ENCODE results near the gene IWS1.
"Not testable (repeated sequence)": the region's sequence is repeated elsewhere in the genome, so short reads cannot be mapped to it uniquely, and the experiment has no call there.

Gene IWS1

GRCh38 chr2:127453392-127454171 lies 72.7 kb downstream of the IWS1 start:
- in situ Hi-C loops (cut with MboI; ENCODE audit: low sequenced_read_pairs, unreplicated experiment), result no loop called here
- DNase-seq (ENCODE audit: low spot score), result no peak
- TF ChIP-seq, protein P1, sequence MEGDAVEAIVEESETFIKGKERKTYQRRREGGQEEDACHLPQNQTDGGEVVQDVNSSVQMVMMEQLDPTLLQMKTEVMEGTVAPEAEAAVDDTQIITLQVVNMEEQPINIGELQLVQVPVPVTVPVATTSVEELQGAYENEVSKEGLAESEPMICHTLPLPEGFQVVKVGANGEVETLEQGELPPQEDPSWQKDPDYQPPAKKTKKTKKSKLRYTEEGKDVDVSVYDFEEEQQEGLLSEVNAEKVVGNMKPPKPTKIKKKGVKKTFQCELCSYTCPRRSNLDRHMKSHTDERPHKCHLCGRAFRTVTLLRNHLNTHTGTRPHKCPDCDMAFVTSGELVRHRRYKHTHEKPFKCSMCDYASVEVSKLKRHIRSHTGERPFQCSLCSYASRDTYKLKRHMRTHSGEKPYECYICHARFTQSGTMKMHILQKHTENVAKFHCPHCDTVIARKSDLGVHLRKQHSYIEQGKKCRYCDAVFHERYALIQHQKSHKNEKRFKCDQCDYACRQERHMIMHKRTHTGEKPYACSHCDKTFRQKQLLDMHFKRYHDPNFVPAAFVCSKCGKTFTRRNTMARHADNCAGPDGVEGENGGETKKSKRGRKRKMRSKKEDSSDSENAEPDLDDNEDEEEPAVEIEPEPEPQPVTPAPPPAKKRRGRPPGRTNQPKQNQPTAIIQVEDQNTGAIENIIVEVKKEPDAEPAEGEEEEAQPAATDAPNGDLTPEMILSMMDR (IDR thresholded peaks at IDR 0.05; ENCODE audit: borderline replicate concordance, control extremely low read depth, extremely low read depth, insufficient read depth, missing control alignments), result no peak

GRCh38 chr2:127453013-127453391 lies 73.3 kb downstream of the IWS1 start:
- TF ChIP-seq, protein P1 (IDR thresholded peaks at IDR 0.05; ENCODE audit: borderline replicate concordance, control extremely low read depth, extremely low read depth, insufficient read depth, missing control alignments), result no peak
- in situ Hi-C loops (cut with MboI; ENCODE audit: low sequenced_read_pairs, unreplicated experiment), result no loop called here
- no peak for DNase-seq (ENCODE audit: low spot score)

GRCh38 chr2:127452423-127452822 lies 73.9 kb downstream of the IWS1 start:
- in situ Hi-C loops (cut with MboI; ENCODE audit: low sequenced_read_pairs, unreplicated experiment), result not testable (repeated sequence)

DNA sequence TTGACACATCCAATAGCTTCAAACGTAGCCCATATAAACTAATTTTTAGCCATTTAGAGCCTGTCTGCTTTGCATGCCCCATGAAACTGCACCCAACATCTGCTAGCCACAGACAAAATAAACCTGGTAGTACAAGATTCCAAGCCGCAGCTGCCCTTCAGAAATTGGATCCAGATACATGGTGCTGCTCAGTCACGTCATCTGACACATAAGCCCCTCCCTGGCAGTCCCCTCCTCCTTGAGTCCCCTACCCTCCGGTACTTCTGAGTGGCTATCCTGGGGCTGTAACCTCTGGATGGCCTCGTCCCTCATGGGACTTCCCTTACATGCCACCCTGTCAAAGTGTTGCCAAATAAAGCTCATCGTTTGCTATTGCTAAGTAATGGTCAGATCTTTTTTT lies 74.3 kb downstream of the IWS1 start:
- DNase-seq (ENCODE audit: low spot score), result no peak
- TF ChIP-seq, protein P1 (IDR thresholded peaks at IDR 0.05; ENCODE audit: borderline replicate concordance, control extremely low read depth, extremely low read depth, insufficient read depth, missing control alignments), result no peak
- in situ Hi-C loops (cut with MboI; ENCODE audit: low sequenced_read_pairs, unreplicated experiment), result no loop called here

More at GRCh38 chr2:127452423-127452822, 73.9 kb downstream of the IWS1 start:
- not testable (repeated sequence) for DNase-seq (ENCODE audit: low spot score)

DNA sequence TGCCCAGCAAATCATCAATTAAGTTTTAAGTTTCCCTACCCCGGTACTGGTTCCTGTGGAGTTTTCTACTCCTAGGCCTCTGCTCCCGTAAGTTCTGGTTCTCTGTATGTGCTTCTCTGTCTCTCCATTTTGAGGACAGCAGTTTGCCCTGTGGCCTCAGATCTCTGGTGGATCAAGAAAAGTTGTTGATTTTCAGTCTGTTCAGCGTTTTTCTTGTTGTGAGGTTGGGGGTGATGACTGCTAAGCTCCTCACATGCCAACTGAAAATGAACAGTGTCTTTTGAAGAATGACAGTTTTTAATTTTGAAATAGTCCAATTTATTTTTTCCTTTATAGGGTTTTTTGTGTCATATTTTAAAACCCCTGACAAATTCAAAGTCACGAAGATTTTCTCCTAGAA lies 76.4 kb downstream of the IWS1 start:
- in situ Hi-C loops (cut with MboI; ENCODE audit: low sequenced_read_pairs, unreplicated experiment), result no loop called here
- no peak for DNase-seq (ENCODE audit: low spot score)
- TF ChIP-seq, protein P1 (IDR thresholded peaks at IDR 0.05; ENCODE audit: borderline replicate concordance, control extremely low read depth, extremely low read depth, insufficient read depth, missing control alignments), result no peak

DNA sequence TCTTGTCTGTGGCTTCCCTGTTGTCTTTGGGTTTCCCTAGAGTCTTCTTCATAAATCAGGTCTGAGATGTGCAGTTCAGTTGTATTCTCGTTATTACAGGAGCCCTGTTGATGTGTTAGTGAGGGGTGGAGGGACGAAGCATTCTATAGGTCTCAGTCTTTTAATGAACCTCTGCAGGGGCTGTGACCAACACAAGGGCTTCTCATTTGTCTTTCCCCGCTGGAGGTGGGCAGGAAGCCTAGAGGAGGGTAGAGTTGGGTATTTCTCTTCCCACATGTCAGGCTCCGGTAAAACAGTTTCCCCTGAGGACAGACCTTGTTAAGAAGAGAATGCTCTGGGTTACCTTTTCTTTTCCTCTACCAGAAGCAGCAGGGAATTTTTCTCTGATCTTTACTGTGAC lies 76.9 kb downstream of the IWS1 start:
- no peak for DNase-seq (ENCODE audit: low spot score)
- in situ Hi-C loops (cut with MboI; ENCODE audit: low sequenced_read_pairs, unreplicated experiment), result no loop called here
- TF ChIP-seq, protein P1 (IDR thresholded peaks at IDR 0.05; ENCODE audit: borderline replicate concordance, control extremely low read depth, extremely low read depth, insufficient read depth, missing control alignments), result no peak

DNA sequence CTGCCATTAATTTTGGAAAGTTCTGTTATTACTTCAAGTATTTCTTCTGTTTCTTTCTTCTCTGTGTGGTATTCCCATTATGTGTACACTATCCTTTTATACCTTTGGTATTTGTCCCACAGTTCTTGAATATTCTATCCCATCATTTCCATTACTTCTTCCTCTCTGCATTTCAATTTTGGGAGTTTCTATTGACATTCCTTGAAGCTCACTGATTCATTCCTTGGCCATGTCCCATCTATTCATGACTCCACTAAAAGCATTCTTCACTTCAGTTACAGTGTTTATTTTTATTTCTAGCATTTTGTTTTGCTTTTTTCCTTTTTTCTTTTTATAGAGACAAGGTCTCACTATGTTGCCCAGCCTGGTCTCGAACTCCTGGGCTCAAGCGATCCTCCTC lies 77.8 kb downstream of the IWS1 start:
- in situ Hi-C loops (cut with MboI; ENCODE audit: low sequenced_read_pairs, unreplicated experiment), result no loop called here
- TF ChIP-seq, protein P1 (IDR thresholded peaks at IDR 0.05; ENCODE audit: borderline replicate concordance, control extremely low read depth, extremely low read depth, insufficient read depth, missing control alignments), result no peak
- DNase-seq (ENCODE audit: low spot score), result no peak

Measured in GM13976 (cell line).